HL-60 (cell line): ENCODE results near the gene STRA6.

ENCODE experiments used
- CTCF ChIP-seq: IDR thresholded peaks from one replicate; pipeline ENCODE4 v1.5.1; 2011; ENCODE audit warnings: low read length, control low read depth, inconsistent platforms; ENCODE audit not compliant: insufficient read depth
- POLR2AphosphoS5 ChIP-seq: IDR thresholded peaks from 2 replicates; pipeline ENCODE4 v1.6.1; 2012; ENCODE audit warnings: low read depth
- SPI1 ChIP-seq: IDR thresholded peaks from 2 replicates; pipeline ENCODE4 v1.6.1; 2012; ENCODE audit warnings: low read depth, mild to moderate bottlenecking, borderline replicate concordance
- TF ChIP-seq, protein P1 (sequence below): IDR thresholded peaks from 2 replicates; pipeline ENCODE4 v1.6.1; 2012; ENCODE audit warnings: low read depth; ENCODE audit not compliant: insufficient replicate concordance

DNA sequence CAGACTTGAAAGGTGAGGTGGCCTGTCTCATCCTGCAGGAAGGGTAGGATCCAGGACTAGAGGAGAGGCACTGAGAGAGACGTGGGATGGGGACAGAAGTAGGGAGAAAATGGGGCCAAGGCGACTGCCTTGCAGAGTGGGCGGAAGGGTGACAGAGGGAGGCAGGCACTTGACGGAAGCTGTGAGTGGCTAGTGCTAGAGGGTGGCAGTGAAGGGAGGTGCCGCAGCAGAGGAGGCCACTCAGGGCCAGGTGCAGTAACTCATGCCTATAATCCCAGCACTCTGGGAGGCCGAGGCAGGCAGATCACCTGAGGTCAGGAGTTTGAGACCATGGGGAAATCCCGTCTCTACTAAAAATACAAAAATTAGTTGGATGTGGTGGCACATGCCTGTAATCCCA, 40.8 kb upstream of the STRA6 start:
- TF ChIP-seq, protein P1, sequence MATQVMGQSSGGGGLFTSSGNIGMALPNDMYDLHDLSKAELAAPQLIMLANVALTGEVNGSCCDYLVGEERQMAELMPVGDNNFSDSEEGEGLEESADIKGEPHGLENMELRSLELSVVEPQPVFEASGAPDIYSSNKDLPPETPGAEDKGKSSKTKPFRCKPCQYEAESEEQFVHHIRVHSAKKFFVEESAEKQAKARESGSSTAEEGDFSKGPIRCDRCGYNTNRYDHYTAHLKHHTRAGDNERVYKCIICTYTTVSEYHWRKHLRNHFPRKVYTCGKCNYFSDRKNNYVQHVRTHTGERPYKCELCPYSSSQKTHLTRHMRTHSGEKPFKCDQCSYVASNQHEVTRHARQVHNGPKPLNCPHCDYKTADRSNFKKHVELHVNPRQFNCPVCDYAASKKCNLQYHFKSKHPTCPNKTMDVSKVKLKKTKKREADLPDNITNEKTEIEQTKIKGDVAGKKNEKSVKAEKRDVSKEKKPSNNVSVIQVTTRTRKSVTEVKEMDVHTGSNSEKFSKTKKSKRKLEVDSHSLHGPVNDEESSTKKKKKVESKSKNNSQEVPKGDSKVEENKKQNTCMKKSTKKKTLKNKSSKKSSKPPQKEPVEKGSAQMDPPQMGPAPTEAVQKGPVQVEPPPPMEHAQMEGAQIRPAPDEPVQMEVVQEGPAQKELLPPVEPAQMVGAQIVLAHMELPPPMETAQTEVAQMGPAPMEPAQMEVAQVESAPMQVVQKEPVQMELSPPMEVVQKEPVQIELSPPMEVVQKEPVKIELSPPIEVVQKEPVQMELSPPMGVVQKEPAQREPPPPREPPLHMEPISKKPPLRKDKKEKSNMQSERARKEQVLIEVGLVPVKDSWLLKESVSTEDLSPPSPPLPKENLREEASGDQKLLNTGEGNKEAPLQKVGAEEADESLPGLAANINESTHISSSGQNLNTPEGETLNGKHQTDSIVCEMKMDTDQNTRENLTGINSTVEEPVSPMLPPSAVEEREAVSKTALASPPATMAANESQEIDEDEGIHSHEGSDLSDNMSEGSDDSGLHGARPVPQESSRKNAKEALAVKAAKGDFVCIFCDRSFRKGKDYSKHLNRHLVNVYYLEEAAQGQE: no peak
- TF ChIP-seq CTCF: no peak
- no peak for TF ChIP-seq POLR2AphosphoS5
- no peak for TF ChIP-seq SPI1
